Endothelial cell of umbilical vein (primary cell): Measurements from ENCODE around the gene SUOX. TPM values are rescaled to one million over a fixed set of nuclear protein-coding genes. Genes with fewer than 3 reads are reported as not detected.

Source experiments
- BruUV-seq: library from RNA; stranded (reverse); fragments of 400-500 nt; replicated peaks from 2 replicates; lab custom pipeline; 2021; lab: Mats Ljungman, UMichigan
- CTCF ChIA-PET: fragments of 300-600, 350-600 bp; sonication (Branson Sonifier 250); formaldehyde crosslinking; loops from one replicate; lab custom pipeline; 2021; ENCODE audit warnings: antibody characterized with exemption, inconsistent platforms; lab: Charles Lee
- POLR2A ChIA-PET: fragments of 300-600, 350-600 bp; sonication (Branson Sonifier 250); formaldehyde crosslinking; loops from one replicate; lab custom pipeline; 2021; ENCODE audit warnings: antibody characterized with exemption, inconsistent platforms; lab: Charles Lee
- DNase-seq: peaks from one replicate; pipeline ENCODE4 v3.0.0-alpha.2; 2011; ENCODE audit warnings: low read depth, low spot score
- FAIRE-seq: peaks from 2 replicates; lab custom pipeline; 2011; peaks lifted over from hg19 to GRCh38; lab: Jason Lieb, UNC
- H2AFZ ChIP-seq: 2 replicates; pipeline ENCODE4 v1.6.0; 2012; ENCODE audit warnings: low read depth, low read length, control low read depth, inconsistent platforms
- H3K27ac ChIP-seq: 2 replicates; pipeline ENCODE4 v1.5.1; 2011; ENCODE audit warnings: low read depth, mild to moderate bottlenecking, control low read depth, low read length, moderate library complexity; ENCODE audit not compliant: insufficient read depth
- H3K27me3 ChIP-seq, 2 experiments: 2 replicates each; pipeline versions ENCODE4 v1.6.0 to v1.6.1; 2011; ENCODE audit warnings: low read length in 2 of 2, mixed read lengths in 1 of 2; ENCODE audit not compliant: control insufficient read depth in 2 of 2, insufficient read depth in 2 of 2
- H3K36me3 ChIP-seq, 2 experiments: 2 replicates in 1 of 2; 3 replicates in 1 of 2; pipeline ENCODE4 v1.5.1; 2011; ENCODE audit warnings: low read length in 2 of 2, mild to moderate bottlenecking in 1 of 2, moderate library complexity in 1 of 2; ENCODE audit not compliant: control insufficient read depth in 2 of 2, insufficient read depth in 2 of 2; ENCODE audit errors: extremely low read depth in 1 of 2
- H3K4me1 ChIP-seq: 3 replicates; pipeline ENCODE4 v1.5.1; 2011; ENCODE audit warnings: mild to moderate bottlenecking, low read length; ENCODE audit not compliant: control insufficient read depth, insufficient read depth; ENCODE audit errors: extremely low read depth
- H3K4me2 ChIP-seq: 2 replicates; pipeline ENCODE4 v1.6.1; 2011; ENCODE audit warnings: low read length, control low read depth, mixed read lengths; ENCODE audit not compliant: insufficient read depth
- H3K4me3 ChIP-seq, 3 experiments: fragments of 200-600 bp in 1 of 3; sonication (generic), shearing (Covaris generic) in 1 of 3; replicated peaks in 1 of 3; 2 replicates each; pipeline ENCODE4 v1.5.1; 2011 to 2016; ENCODE audit warnings: control low read depth in 3 of 3, low read length in 3 of 3, mild to moderate bottlenecking in 2 of 3, inconsistent platforms in 1 of 3, low read depth in 1 of 3, moderate library complexity in 1 of 3; ENCODE audit not compliant: insufficient read depth in 1 of 3
- H3K79me2 ChIP-seq: 2 replicates; pipeline ENCODE4 v1.6.0; 2012; ENCODE audit warnings: low read length, inconsistent platforms; ENCODE audit not compliant: control insufficient read depth, insufficient read depth
- H3K9ac ChIP-seq: replicated peaks from 2 replicates; pipeline ENCODE3; 2011; ENCODE audit warnings: low read length, control low read depth; ENCODE audit not compliant: insufficient read depth; ENCODE audit errors: extremely low read depth
- H3K9me1 ChIP-seq: replicated peaks from 3 replicates; pipeline ENCODE4 v1.6.0; 2011; ENCODE audit warnings: mild to moderate bottlenecking, low read length; ENCODE audit not compliant: control insufficient read depth, insufficient read depth; ENCODE audit errors: extremely low read depth
- H3K9me3 ChIP-seq: replicated peaks from 2 replicates; pipeline ENCODE4 v1.5.1; 2012; ENCODE audit warnings: low read length, inconsistent platforms; ENCODE audit not compliant: control insufficient read depth, insufficient read depth
- H4K20me1 ChIP-seq: replicated peaks from 2 replicates; pipeline ENCODE3; 2011; ENCODE audit warnings: mild to moderate bottlenecking, low read length; ENCODE audit not compliant: control insufficient read depth, insufficient read depth; ENCODE audit errors: extremely low read depth
- EZH2 ChIP-seq: IDR thresholded peaks from 2 replicates; pipeline ENCODE4 v1.6.1; 2012; ENCODE audit warnings: borderline replicate concordance, low read depth, mild to moderate bottlenecking, moderate library complexity, low read length, inconsistent platforms; ENCODE audit not compliant: severe bottlenecking
- FOS ChIP-seq: IDR thresholded peaks from 2 replicates; pipeline ENCODE4 v1.6.1; 2011; ENCODE audit warnings: mild to moderate bottlenecking, low read length, moderate library complexity, borderline replicate concordance; ENCODE audit not compliant: insufficient read depth
- JUN ChIP-seq: IDR thresholded peaks from 2 replicates; pipeline ENCODE4 v1.6.1; 2011; ENCODE audit warnings: borderline replicate concordance, low read depth; ENCODE audit not compliant: insufficient read length, insufficient read depth
- dilution Hi-C: fragments of 300-500 bp; cut with MboI; formaldehyde crosslinking; loops from one replicate; pipeline ENCODE4 v1.15.0; 2019; ENCODE audit warnings: low sequenced_read_pairs; ENCODE audit not compliant: extremely low pct_ligation_motif_present
- intact Hi-C: fragments of 100-400 bp; cut with micrococcal nuclease; formaldehyde crosslinking; loops from one replicate; pipeline ENCODE4 v1.10.0; 2022
- polyA plus RNA-seq, 4 experiments: library from polyadenylated mRNA; depleted of rRNA in 3 of 4; stranded (reverse) in 3 of 4; unstranded in 1 of 4; fragments of >200 nt; gene quantifications; 2 replicates each; pipeline versions ENCODE4 v1.2.1 to v1.2.3, GENCODE V29; 2011 to 2012; ENCODE audit warnings: missing spikeins in 1 of 4
- total RNA-seq: library from RNA; stranded (reverse); gene quantifications from 2 replicates; pipeline ENCODE4 v1.2.3, GENCODE V29; 2021
- TF ChIP-seq, protein P1 (sequence below), 2 donors: IDR thresholded peaks; 1 replicate in 1 of 2; 2 replicates in 1 of 2; pipeline ENCODE4 v1.5.1; 2011; ENCODE audit warnings: low read length in 2 of 2, mild to moderate bottlenecking in 2 of 2, moderate library complexity in 2 of 2, control low read depth in 1 of 2, inconsistent platforms in 1 of 2, low read depth in 1 of 2; ENCODE audit not compliant: insufficient read depth in 1 of 2; ENCODE audit errors: extremely low read depth in 1 of 2
- TF ChIP-seq, protein P2 (sequence below): IDR thresholded peaks from 2 replicates; pipeline ENCODE4 v1.6.1; 2011; ENCODE audit not compliant: insufficient read depth, insufficient read length

The SUOX gene
- total and polyA plus RNA-seq, 2 donors (not counting 3 experiments of a cell fraction or from before 2014, with no cell fraction given): 24.3 to 31.4 TPM

DNA sequence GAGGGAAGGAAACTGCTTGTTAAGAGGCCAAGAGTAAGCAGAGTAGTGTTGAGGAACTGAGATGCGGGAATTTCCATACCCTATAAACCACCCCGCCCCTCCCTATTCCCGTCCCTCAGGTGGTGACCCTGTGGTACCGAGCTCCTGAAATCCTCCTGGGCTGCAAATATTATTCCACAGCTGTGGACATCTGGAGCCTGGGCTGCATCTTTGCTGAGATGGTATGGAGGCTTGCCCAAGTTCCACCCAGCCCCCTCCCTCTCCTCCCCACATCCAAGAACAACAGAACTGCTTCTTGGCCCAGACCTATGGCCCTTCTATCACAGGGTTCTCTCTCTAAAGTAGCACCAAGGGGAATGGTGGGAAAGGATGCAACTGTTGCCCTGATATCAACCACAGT is 27.7 kb upstream of the SUOX start:
- POLR2A ChIA-PET: no interaction called here
- Histone ChIP-seq H3K79me2 (peaks cover 16% of the 10 kb centered on the region), H3K27ac (no peak overlapping the region), H3K27me3 (no peaks in the 10 kb centered on the region), H3K9ac (no peak overlapping the region), H2AFZ (no peak overlapping the region), H4K20me1 (no peaks in the 10 kb centered on the region), H3K9me1 (no peaks in the 10 kb centered on the region), H3K9me3 (no peaks in the 10 kb centered on the region), H3K4me2 (no peak overlapping the region), H3K4me3 (no peak overlapping the region), H3K36me3 (peaks cover 1 to 3% of the 10 kb centered on the region in 2 experiments), H3K4me1 (peaks cover 26% of the 10 kb centered on the region)
- BruUV-seq: no TSS peak
- intact Hi-C loops: no loop called here
- TF ChIP-seq, protein P1, sequence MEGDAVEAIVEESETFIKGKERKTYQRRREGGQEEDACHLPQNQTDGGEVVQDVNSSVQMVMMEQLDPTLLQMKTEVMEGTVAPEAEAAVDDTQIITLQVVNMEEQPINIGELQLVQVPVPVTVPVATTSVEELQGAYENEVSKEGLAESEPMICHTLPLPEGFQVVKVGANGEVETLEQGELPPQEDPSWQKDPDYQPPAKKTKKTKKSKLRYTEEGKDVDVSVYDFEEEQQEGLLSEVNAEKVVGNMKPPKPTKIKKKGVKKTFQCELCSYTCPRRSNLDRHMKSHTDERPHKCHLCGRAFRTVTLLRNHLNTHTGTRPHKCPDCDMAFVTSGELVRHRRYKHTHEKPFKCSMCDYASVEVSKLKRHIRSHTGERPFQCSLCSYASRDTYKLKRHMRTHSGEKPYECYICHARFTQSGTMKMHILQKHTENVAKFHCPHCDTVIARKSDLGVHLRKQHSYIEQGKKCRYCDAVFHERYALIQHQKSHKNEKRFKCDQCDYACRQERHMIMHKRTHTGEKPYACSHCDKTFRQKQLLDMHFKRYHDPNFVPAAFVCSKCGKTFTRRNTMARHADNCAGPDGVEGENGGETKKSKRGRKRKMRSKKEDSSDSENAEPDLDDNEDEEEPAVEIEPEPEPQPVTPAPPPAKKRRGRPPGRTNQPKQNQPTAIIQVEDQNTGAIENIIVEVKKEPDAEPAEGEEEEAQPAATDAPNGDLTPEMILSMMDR (IDR thresholded peaks at IDR 0.05; ENCODE audit: extremely low read depth in 1 of 2, insufficient read depth in 1 of 2, low read depth in 1 of 2, low read length in 2 of 2): no peak
- TF ChIP-seq FOS (no peak), JUN (no peak)
- TF ChIP-seq, protein P2, sequence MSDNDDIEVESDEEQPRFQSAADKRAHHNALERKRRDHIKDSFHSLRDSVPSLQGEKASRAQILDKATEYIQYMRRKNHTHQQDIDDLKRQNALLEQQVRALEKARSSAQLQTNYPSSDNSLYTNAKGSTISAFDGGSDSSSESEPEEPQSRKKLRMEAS: no peak
- CTCF ChIA-PET: interaction anchor here (1.1 to 2.5 kb wide), 4 partner anchors 14 to 60 kb away, joined by 3 to 14 read pairs (median 4); partner anchors contain the start of gene SUOX
- dilution Hi-C loops: no loop called here
- FAIRE-seq: no peak
- no peak for DNase-seq

DNA sequence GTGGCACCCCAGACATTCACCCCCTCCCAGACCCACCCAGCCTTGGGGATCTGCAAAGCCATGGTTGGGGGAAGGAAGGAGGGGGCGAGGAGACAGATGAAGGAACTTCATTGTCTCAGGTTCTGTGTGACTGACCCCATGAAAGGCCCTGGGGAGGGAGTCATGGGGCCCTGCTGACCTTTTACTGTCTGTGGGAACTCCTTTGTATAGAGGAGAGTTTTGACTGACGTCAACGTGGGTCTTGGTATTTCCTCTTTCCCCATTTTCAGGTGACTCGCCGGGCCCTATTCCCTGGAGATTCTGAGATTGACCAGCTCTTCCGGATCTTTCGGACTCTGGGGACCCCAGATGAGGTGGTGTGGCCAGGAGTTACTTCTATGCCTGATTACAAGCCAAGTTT is 26.3 kb upstream of the SUOX start:
- Histone ChIP-seq H3K9ac (no peak overlapping the region), H3K4me1 (peaks cover 32% of the 10 kb centered on the region), H3K9me1 (no peaks in the 10 kb centered on the region), H3K27ac (no peak overlapping the region), H3K36me3 (peaks cover 1 to 3% of the 10 kb centered on the region in 2 experiments), H3K79me2 (peaks cover 28% of the 10 kb centered on the region), H3K4me3 (no peak overlapping the region), H3K27me3 (no peaks in the 10 kb centered on the region), H4K20me1 (no peaks in the 10 kb centered on the region), H3K9me3 (no peaks in the 10 kb centered on the region), H3K4me2 (no peak overlapping the region), H2AFZ (no peak overlapping the region)
- intact Hi-C loops: no loop called here
- ChIA-PET POLR2A (no interaction called here), CTCF (interaction anchor here (1.2 kb wide), 1 partner anchor 232 kb away, joined by 3 read pairs; no protein-coding TSS in a partner anchor)
- dilution Hi-C loops: no loop called here
- DNase-seq: no peak
- no peak for FAIRE-seq
- TF ChIP-seq, protein P1 (IDR thresholded peaks at IDR 0.05; ENCODE audit: extremely low read depth in 1 of 2, insufficient read depth in 1 of 2, low read depth in 1 of 2, low read length in 2 of 2): no peak
- TF ChIP-seq JUN: no peak
- TF ChIP-seq EZH2: no peak
- BruUV-seq: no TSS peak
